Liver (tissue), 3 donors: ENCODE results near the gene ETV3.

Experiments used
- CTCF ChIP-seq: fragments of 150-350 bp; IDR thresholded peaks from 2 replicates; pipeline ENCODE4 v1.5.1; 2017; ENCODE audit warnings: improper control_type of control experiment, low read depth, low read length; ENCODE audit not compliant: missing input control
- EGR1 ChIP-seq, 2 donors: IDR thresholded peaks; 2 replicates each; pipeline ENCODE4 v1.6.1; 2016 to 2018; ENCODE audit warnings: antibody characterized with exemption in 2 of 2, low read depth in 2 of 2
- FOXA1 ChIP-seq: IDR thresholded peaks from 2 replicates; pipeline ENCODE4 v1.6.1; 2016; ENCODE audit warnings: antibody characterized with exemption
- HNF4A ChIP-seq, 2 donors: conservative IDR thresholded peaks; 2 replicates each; pipeline ENCODE4 v1.6.1; 2016; ENCODE audit warnings: antibody characterized with exemption in 2 of 2, mild to moderate bottlenecking in 2 of 2
- JUND ChIP-seq, 2 donors: IDR thresholded peaks; 2 replicates each; pipeline ENCODE4 v1.6.1; 2016; ENCODE audit warnings: antibody characterized with exemption in 2 of 2
- MAX ChIP-seq: IDR thresholded peaks from 2 replicates; pipeline ENCODE4 v1.6.1; 2016; ENCODE audit warnings: antibody characterized with exemption
- NR2F2 ChIP-seq: IDR thresholded peaks from 2 replicates; pipeline ENCODE4 v1.6.1; 2016; ENCODE audit warnings: antibody characterized with exemption
- RAD21 ChIP-seq, 2 donors: IDR thresholded peaks; 2 replicates each; pipeline ENCODE4 v1.6.1; 2016; ENCODE audit warnings: antibody characterized with exemption in 2 of 2, mild to moderate bottlenecking in 2 of 2
- REST ChIP-seq: IDR thresholded peaks from 2 replicates; pipeline ENCODE4 v1.6.1; 2016; ENCODE audit warnings: antibody characterized with exemption, mild to moderate bottlenecking
- SP1 ChIP-seq: IDR thresholded peaks from 2 replicates; pipeline ENCODE4 v1.6.1; 2018; ENCODE audit warnings: antibody characterized with exemption, mild to moderate bottlenecking
- TAF1 ChIP-seq: conservative IDR thresholded peaks from 2 replicates; pipeline ENCODE4 v1.6.1; 2016; ENCODE audit warnings: antibody characterized with exemption, mild to moderate bottlenecking
- YY1 ChIP-seq: IDR thresholded peaks from 2 replicates; pipeline ENCODE4 v1.6.1; 2016; ENCODE audit warnings: antibody characterized with exemption, mild to moderate bottlenecking
- ZBTB33 ChIP-seq: IDR thresholded peaks from 2 replicates; pipeline ENCODE4 v1.6.1; 2016; ENCODE audit warnings: antibody characterized with exemption
- donor health status: healthy.
- donor health status: healthy.

- TF ChIP-seq ZBTB33, result no peak
- TF ChIP-seq TAF1, result no peak
- TF ChIP-seq CTCF, result no peak
- TF ChIP-seq RAD21 (IDR thresholded peaks at IDR 0.05), result no peak
- no peak for TF ChIP-seq REST
- TF ChIP-seq EGR1 (IDR thresholded peaks at IDR 0.05; ENCODE audit: low read depth in 2 of 2), result no peak
- TF ChIP-seq NR2F2, result no peak
- no peak for TF ChIP-seq FOXA1
- TF ChIP-seq HNF4A (conservative IDR thresholded peaks at IDR 0.05), result no peak
- no peak for TF ChIP-seq MAX
- no peak for TF ChIP-seq SP1
- TF ChIP-seq JUND (IDR thresholded peaks at IDR 0.05), result no peak
- no peak for TF ChIP-seq YY1
Observed at GRCh38 chr1:157132616-157133167, 5.5 kb downstream of the ETV3 start.
